ENCODE measurements around the gene PXK. TPM values are rescaled to one million over a fixed set of nuclear protein-coding genes. Genes with fewer than 3 reads are reported as not detected.

PXK gene
- total and polyA plus RNA-seq, 12 donors: 5.6 to 40.5 (median 25.3) TPM

DNA sequence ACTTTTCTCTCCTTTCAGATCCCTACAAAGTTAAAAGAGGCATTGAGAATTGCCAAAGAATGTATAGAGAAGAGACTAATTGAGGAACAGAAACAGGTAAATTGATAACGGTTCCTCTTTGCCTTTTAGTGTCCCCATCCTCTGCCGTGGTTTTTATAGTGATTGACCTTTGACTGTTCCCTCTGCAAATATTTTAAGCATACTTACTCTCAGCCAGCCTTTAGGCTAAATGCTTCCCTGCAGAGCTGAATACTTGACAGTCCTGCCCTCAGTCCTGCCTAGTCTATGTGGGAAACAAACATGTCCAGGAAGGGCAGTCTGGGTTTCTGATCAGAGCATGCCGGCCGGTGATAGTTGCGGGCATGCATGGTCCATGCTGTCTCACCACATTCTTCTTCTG is 76.2 kb downstream of the PXK start:
- intact Hi-C loops (cut with DNase I): no loop called here
- TF ChIP-seq POLR2A (IDR thresholded peaks at IDR 0.05): no peak
- TF ChIP-seq, protein P1, sequence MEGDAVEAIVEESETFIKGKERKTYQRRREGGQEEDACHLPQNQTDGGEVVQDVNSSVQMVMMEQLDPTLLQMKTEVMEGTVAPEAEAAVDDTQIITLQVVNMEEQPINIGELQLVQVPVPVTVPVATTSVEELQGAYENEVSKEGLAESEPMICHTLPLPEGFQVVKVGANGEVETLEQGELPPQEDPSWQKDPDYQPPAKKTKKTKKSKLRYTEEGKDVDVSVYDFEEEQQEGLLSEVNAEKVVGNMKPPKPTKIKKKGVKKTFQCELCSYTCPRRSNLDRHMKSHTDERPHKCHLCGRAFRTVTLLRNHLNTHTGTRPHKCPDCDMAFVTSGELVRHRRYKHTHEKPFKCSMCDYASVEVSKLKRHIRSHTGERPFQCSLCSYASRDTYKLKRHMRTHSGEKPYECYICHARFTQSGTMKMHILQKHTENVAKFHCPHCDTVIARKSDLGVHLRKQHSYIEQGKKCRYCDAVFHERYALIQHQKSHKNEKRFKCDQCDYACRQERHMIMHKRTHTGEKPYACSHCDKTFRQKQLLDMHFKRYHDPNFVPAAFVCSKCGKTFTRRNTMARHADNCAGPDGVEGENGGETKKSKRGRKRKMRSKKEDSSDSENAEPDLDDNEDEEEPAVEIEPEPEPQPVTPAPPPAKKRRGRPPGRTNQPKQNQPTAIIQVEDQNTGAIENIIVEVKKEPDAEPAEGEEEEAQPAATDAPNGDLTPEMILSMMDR (IDR thresholded peaks at IDR 0.05): no peak
- 80 to 85% (median 83%) methylated on average over 5 of the region's 5 CpGs for WGBS, 4 donors

DNA sequence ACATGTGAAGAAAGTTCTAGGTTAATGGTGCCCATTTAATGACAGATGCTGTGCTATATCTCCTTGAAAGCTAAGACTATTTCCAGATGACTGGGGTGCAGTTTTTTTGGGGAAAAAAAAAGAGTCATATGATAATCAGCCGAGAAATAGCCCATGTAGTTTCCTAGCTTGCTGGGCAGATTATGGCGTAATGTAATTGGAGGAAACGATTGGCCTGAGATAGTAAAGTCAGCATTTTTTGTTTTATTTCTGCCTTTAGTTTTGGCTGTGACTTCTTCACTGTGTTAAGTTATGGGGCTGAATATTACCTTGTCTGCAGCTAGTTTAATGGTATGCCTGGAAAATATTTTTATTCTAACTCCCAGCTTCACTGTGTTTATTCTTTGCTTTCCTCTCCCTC is 77.0 kb downstream of the PXK start:
- Histone ChIP-seq H3K27ac (no peak overlapping the region), H3K4me3 (no peak overlapping the region), H3K27me3 (no peaks in the 10 kb centered on the region), H3K36me3 (replicated peaks in 1 of 2) (peaks cover 0 to 34% of the 10 kb centered on the region in 2 donors), H3K9me3 (replicated peaks in 1 of 3) (no peaks in the 10 kb centered on the region), H3K4me1 (replicated peaks in 1 of 2) (peaks cover 0 to 5% of the 10 kb centered on the region in 2 donors)
- intact Hi-C loops (cut with DNase I): loop anchor here (5.0 to 10.0 kb wide), 2 partner anchors 82 to 225 kb away; no protein-coding TSS in a partner anchor
- no peak for DNase-seq
- 80 to 82% (median 82%) methylated on average over 3 of the region's 3 CpGs for WGBS, 4 donors
- TF ChIP-seq, protein P1 (IDR thresholded peaks at IDR 0.05): no peak
- TF ChIP-seq POLR2A (IDR thresholded peaks at IDR 0.05): no peak

More for the DNA sequence above, 76.2 kb downstream of the PXK start:
- H3K4me3 ChIP-seq: no peak overlapping the region
- no peaks in the 10 kb centered on the region for H3K4me1 ChIP-seq (replicated peaks in 1 of 2)
- H3K27me3 ChIP-seq: no peaks in the 10 kb centered on the region
- no peak overlapping the region for H3K27ac ChIP-seq
- no peaks in the 10 kb centered on the region for H3K9me3 ChIP-seq (replicated peaks in 1 of 3)
- peaks cover 0 to 34% of the 10 kb centered on the region in 2 donors for H3K36me3 ChIP-seq (replicated peaks in 1 of 2)
- no peak for DNase-seq

DNA sequence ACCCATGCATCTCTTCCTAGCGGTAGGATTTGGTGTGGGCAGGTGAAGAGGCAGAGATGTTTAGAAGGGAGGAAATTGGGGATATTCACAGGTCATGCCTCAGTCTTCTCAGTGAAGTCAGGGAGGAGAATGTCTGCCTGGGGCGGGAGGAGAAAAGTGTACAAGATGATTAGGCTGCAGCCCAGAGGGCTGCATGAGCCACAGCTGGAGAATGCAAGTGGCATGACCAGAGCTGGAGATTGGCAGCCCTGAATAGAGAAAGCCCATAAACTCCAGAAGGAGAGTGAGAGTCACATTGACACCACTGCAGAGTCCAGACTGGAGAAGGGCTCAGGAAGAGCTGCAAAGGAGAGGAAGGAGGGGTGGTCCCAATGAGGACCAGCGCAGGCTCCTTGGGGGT is 78.3 kb downstream of the PXK start:
- no peak for DNase-seq
- Histone ChIP-seq H3K36me3 (replicated peaks in 1 of 2) (peaks cover 0 to 34% of the 10 kb centered on the region in 2 donors), H3K4me1 (replicated peaks in 1 of 2) (peaks cover 0 to 5% of the 10 kb centered on the region in 2 donors), H3K27me3 (no peaks in the 10 kb centered on the region), H3K27ac (no peak overlapping the region), H3K4me3 (no peak overlapping the region), H3K9me3 (replicated peaks in 1 of 3) (no peaks in the 10 kb centered on the region)
- TF ChIP-seq POLR2A (IDR thresholded peaks at IDR 0.05): no peak
- TF ChIP-seq, protein P1 (IDR thresholded peaks at IDR 0.05): no peak
- 83 to 100% (median 97%) methylated on average over 3 of the region's 3 CpGs for WGBS, 4 donors
- intact Hi-C loops (cut with DNase I): loop anchor here (5.0 to 10.0 kb wide), 2 partner anchors 84 to 226 kb away; no protein-coding TSS in a partner anchor

DNA sequence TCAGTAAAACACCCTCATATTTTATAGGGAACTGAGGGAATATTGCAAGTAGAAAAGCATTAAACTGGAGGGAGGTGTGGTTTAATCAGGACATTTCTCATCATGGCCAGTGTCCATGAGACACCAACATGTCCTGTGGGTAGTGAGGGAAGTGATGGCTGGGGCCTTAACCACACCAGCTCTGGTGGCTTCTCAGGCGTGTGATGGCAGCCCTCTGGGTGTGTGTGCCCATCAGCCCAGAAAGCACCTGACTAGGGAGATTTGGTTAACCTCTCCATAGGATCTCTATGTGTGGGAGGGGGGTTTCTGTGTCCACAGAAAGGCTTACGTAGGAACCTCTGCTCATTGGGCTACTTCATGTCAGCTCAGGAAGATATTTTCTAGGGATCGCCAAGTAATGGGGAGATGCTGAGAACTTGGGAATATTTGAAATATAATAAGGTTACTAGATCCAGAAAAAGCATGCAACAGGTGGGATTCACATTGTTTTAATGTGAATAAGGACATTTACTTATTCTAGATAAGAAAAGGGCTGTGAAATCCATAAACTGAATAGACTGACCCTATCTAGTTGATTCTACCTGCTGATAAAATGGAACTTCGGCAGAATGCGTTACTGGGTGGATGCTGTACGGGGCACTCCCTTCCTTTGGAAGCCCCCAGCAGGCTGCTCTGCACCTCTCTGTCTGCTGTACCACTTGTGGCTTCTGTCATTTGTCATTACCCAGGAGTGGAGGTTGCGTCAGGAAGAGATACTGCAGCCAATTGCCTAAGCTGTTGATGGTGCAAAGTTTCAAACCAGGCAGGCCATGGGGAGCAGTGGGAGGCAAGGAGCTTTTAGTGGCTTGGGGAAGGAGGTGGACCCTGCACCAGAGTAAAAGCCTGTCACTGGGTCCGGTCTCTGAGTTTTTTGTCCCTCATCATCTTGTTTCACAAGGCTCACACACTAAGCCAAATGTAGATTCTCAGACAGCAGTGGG is 79.4 kb downstream of the PXK start:
- H3K4me3 ChIP-seq: no peak overlapping the region
- 71 to 92% (median 89%) methylated on average over 8 of the region's 8 CpGs for WGBS, 4 donors
- peaks cover 0 to 5% of the 10 kb centered on the region in 2 donors for H3K4me1 ChIP-seq (replicated peaks in 1 of 2)
- H3K27me3 ChIP-seq: no peaks in the 10 kb centered on the region
- DNase-seq: no peak
- intact Hi-C loops (cut with DNase I): loop anchor here (5.0 to 10.0 kb wide), 2 partner anchors 85 to 227 kb away; no protein-coding TSS in a partner anchor
- H3K27ac ChIP-seq: no peak overlapping the region
- no peaks in the 10 kb centered on the region for H3K9me3 ChIP-seq (replicated peaks in 1 of 3)
- H3K36me3 ChIP-seq (replicated peaks in 1 of 2): peaks cover 0 to 34% of the 10 kb centered on the region in 2 donors
- no peak for TF ChIP-seq POLR2A (IDR thresholded peaks at IDR 0.05)
- TF ChIP-seq, protein P1 (IDR thresholded peaks at IDR 0.05): no peak
